Activated T-cell treated with anti-CD3 and anti-CD28 coated beads for 4 hours (primary cell): ENCODE results near the gene SERPINE1.
"Not testable (repeated sequence)": the region's sequence is repeated elsewhere in the genome, so short reads cannot be mapped to it uniquely, and the experiment has no call there.

ENCODE experiments used
- DNase-seq: peaks from one replicate; pipeline ENCODE4 v3.0.0-alpha.2; 2020

The SERPINE1 gene

DNA sequence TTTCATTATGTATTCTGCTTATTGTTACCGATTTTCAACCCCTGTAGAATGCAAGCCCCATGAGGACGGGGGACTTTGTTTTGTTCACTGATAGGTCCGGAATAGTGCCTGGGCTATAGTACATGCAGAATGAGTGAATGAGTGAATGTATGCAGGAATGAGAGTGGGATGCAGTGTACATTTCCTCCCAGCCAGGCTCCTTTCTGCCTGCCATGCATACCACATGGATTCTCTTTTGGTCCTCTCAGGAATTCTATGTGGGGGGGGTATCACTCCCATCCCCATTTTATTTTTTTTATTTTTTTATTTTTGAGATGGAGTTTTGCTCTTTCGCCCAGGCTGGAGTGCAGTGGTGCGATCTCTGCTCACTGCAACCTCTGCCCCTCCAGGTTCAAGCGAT lies 24.9 kb upstream of the SERPINE1 start:
- DNase-seq, result no peak

DNA sequence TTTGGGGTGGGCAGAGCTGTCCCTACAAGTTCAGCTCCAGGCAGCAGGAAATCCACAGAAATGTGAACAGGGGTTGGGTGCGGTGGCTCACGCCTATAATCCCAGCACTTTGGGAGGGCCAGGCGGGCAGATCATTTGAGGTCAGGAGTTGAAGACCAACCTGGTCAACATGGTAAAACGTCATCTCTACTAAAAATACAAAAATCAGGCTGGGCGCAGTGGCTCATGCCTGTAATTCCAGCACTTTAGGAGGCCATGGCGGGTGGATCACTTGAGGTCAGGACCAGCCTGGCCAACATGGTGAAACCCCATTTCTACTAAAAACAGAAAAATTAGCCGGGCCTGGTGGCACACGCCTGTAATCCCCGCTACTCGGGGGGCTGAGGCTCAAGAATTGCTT lies 23.2 kb upstream of the SERPINE1 start:
- not testable (repeated sequence) for DNase-seq

DNA sequence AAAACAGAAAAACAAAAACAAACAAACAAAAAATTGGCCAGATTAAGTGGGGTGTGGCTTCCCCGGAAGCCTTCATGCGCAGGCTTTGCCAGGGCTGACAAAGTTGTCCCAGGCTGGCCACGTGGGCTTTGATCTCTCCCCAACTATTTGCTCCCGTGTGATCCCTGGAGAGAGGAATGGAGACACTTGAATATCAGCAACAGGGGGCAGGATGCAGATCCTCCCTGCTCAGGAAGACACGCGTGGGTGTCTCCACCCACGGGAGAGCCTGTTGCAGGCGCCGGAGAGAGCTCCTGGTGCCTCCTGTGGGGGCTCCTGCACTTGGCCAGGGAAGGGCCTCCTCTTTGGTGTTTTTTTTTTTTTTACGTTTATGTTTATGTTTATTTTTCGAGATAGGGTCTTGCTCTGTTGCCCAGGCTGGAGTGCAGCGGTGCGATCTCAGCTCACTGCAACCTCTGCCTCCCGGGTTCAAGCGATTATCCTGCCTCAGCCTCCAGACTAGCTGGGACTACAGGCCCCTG lies 22.7 kb upstream of the SERPINE1 start:
- DNase-seq, result no peak

DNA sequence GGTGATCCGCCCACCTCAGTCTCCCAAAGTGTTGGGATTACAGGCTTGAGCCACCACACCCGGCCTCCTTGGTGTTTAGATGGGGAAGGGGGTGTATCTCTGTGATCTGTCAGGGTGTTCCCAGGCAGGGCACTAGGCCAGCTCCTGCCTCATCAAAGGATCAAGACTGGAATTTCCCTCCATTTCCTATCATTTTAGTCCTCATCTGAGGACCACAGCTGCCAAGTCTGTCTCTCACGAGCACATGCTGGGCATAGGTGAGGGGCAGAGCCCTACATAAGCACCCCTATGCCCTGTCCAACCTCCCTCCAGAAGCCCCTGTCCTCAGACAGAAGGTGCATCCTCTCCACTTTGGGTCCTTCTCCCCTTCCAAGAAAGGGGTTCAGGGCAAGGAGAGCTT lies 22.1 kb upstream of the SERPINE1 start:
- DNase-seq, result no peak

DNA sequence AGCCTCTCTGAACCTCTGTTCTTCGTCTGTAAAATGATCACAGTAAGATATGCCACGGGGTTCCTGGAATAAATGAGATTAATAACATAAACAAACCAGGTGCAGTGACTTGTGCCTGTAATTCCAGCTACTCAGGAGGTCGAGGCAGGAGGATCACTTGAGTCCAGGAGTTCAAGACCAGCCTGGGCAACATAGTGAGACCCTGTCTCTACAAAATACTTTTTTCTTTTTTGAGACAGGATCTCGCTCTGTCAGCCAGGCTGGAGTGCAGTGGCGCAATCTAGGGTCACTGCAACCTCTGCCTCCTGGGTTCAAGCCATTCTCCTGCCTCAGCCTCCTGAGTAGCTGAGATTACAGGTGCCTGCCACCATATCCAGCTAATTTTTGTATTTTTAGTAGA lies 21.7 kb upstream of the SERPINE1 start:
- DNase-seq, result not testable (repeated sequence)

DNA sequence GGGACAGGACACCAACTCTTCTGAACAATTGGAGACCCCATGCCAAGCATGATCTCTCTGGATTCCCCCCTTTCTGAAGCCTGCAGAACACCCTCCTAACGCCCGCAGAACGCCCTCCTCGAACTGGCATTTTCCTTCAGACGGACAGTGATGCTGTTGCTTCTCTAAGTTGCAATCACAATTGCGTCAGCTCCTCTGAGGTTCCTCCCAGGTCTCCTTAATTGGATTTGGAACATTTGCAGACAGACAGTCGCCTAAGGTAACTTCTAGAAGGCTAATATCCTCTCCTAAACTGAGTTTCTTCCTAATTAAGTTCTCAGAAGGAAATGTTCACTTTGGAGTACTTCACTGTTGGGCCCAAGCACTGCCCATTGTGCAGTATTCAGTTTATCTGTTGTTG lies 20.5 kb upstream of the SERPINE1 start:
- no peak for DNase-seq

DNA sequence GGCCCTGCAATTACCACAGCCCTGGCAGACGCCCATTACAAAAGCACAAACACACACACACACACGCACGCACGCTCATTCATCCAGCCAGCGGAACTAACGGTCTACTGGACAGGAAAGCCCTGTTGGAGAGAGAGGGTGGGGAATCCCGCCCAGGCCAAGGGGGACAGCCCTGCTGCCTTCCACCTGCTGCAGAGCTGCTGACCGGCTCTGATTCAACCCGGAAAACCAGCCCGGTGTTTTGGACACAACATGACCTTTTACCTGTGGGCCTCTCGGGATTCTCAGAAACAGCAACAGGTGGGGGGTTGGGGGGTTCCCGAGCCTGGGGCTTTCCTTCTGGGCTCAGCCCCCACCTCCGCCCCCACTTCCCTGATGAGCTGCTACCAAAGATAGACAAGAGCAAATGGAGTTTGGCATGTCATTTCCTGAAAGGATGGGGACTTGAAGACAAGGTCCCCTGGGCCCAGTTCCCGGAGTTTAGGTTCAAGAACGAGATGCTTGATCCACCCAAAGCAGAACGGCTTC lies 18.5 kb upstream of the SERPINE1 start:
- no peak for DNase-seq

DNA sequence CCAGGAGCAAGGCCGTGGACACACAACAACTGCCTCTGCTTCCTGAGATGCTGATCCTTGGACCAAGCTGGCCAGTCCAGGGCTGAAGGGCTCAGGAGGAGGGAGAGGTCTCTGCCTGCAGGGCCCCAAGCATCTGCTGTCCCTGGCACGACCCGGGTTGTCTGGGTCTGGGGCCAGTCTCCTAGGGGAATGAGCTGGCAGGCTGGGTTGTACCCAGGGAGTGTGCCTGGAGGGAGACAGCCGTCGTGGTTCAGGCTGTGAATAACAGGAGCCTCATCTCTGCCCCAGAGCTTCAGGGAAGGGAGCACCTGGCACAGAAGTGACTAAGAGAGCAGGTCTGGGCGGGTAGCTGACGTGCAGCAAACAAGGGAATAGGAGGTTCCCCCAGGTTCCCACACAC lies 17.9 kb upstream of the SERPINE1 start:
- DNase-seq, result no peak

DNA sequence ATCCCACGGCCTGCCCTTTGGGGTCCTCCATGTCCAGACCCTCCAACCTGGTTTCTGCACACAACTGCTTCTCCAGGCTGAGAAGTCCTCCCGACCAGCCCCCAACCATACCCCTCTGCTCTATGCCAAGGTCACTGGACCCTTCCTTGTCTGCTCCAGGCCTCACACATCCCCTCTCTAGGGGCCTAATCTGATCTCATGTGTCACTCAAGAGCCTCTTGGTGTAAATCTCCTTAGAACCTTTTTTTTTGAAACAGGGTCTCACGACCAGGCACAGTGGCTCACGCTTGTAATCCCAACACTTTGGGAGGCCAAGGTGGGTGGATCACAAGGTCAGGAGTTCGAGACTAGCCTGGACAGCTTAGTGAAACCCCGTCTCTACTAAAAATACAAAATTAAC lies 17.5 kb upstream of the SERPINE1 start:
- no peak for DNase-seq

DNA sequence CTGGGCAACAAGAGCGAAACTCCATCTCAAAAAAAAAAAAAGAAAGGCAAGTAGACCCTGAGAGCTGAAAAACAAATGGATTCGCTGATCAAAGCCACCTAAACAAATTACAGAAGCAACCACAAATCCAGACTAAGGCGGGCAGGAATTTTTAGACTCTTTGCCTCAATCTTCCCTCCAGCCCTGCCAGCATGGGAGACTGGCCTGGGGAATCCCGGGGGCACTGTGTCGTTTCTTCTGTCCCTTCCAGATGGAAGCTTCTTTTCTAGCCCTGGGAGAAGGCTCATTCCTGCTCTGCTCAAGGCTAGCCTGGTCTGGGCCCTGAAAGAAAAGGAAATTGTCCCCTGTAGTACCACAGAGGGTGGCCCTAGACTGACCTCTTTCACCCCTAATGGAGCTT lies 15.6 kb upstream of the SERPINE1 start:
- DNase-seq, result no peak

DNA sequence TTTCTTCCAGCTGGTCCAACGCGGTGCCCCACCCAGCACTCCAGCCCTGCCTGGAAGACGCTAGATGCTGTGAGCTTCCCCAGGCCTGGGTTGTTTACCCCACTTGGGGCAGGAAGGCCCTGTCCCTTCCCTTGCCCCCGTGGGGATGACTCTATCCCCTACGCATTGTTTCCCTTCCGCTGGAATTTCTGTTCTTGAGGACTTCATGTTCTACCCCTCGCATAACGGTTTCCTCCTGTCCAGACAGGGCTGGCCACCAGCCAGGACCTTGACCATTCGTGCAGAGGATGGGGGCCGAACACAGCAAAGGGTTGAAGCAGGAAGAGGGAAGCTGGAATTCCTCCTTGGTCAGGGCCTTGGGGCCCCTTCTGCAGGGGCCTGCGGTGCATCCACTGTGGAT lies 14.7 kb upstream of the SERPINE1 start:
- DNase-seq, result no peak

DNA sequence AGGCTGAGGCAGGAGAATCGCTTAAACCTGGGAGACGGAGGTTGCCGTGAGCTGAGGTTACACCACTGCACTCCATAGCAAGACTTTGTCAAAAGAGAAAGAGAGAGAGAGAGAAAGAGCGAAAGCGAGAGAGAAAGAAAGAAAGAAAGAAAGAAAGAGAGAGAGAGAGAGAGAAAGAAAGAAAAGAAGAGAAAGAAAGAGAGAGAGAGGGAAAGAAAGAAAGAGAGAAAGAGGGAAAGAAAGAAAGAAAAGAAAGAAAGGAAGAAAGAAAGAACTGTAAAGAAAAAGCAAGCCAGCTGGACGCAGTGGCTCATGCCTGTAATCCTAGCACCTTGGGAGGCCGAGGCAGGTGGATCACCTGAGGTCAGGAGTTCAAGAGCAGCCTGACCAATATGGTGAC lies 13.8 kb upstream of the SERPINE1 start:
- DNase-seq, result not testable (repeated sequence)

DNA sequence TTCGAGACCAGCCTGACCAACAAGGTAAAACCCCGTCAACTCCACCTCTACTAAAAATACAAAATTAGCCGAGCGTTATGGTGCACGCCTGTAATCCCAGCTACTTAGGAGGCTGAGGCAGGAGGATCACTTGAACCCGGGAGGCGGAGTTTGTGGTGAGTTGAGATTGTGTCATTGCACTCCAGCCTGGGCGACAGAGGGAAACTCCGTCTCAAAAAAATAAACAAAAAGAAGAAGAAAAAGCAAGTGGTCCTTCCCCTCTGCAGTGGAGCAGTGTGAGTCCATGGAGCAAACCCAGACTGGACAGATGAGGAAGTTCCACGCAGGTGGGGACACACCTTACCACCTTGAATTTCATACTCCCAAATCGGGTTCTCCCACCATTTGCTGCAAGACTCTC lies 13.1 kb upstream of the SERPINE1 start:
- no peak for DNase-seq

DNA sequence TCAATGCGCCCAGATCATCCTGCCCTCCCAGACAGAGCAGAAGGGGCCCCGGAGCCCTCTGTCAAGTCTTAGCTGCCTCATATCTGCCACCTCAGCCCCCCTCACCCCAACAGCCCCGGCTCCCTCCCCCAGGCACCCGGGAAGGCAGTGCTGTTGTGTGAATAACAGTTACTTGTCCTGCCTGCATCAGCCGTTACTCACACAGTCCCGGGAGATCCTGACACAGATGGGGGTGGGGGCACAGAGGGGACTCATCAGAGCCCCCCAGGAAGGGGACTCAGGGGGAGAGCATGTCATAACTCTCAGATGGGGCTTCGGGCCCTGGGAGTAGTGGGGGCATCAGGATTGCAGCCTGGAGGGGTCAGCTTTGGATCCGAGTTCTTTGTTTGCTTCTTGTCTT lies 12.4 kb upstream of the SERPINE1 start:
- no peak for DNase-seq

DNA sequence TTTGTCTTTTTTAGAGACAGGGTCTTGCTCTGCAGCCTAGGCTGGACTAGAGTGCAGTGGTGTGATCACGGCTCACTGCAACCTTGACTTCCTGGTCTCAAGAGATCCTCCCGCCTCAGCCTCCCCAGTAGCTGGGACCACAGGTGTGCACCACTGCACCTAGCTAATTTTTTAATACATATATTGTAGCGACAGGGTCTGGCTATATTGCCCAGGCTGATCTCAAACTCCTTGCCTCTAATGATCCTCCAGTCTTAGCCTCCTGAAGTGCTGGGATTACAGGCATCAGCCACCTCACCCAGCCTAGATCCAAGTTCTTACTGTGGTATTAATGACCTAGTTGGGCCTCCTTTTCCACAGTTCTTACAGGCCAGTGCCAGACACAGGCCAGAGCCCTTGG lies 11.7 kb upstream of the SERPINE1 start:
- DNase-seq, result no peak

DNA sequence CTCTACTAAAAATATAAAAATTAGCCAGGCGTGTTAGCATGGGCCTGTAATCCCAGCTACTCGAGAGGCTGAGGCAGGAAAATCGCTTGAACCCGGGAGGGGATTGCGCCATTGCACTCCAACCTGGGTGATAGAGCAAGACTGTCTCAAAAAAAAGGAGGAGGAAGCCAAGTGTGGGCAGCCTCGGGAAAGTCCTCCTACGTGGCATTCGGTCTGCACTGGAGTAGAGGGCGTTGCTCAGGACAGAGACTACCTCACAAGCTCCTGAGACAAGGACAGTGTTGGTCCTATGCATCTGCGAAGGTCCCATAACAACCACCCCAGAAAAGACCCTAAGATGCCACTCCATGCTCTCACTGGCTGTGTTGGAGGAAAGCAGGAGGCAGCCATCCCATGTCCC lies 10.0 kb upstream of the SERPINE1 start:
- DNase-seq, result no peak

DNA sequence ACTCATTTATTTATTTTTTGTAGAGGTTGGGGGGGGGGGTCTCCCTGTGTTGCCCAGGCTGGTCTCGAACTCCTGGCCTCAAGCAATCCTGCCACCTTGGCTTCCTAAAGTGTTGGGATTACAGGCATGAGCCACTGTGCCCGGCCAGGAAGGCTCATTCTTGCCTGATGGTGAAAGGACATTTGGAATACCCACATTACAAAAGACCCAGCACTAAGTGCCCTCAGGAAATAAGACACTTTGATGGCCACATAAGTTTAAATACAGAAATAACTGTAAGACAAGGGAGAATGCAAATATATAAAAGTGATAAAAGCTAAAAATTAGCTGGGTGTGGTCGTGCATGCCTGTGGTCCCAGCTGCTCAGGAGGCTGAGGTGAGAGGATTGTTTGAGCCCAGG lies 8.0 kb upstream of the SERPINE1 start:
- DNase-seq, result no peak

DNA sequence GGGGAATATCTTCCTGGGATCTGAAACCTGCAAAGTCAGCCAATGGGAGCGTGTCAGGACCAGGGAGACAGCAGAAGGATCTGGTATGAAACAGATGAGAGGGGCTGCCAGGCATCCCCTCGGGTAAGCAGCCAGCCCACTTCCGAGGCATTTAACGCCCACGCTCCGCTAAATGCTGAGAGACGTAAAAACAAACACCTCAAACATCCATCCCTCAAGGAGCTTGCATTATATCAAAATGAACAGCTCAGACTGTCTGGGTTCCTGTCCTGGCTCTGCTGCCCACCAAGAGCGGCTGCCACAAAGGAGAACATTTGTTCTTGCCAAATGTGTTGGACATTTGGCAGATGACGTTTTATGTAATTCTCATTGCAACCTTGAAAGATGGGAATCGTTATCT lies 7.0 kb upstream of the SERPINE1 start:
- no peak for DNase-seq

DNA sequence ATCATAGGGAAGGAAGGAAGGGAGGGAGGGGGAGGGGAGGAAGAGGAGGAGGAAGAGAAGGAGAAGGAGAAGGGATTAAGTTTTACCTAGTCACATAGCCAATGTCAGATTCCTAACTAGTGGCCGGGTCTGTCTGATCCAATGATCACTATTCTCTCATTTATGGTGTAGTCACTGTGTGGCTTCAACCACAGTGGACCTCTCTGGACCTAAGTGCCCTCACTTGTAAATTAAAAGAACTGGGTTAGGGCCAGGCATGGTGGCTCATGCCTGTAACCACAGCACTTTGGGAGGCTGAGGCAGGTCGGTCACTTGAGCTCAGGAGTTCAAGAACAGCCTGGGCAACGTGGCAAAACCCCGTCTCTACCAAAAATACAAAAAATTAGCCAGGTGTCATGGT lies 6.6 kb upstream of the SERPINE1 start:
- DNase-seq, result no peak

DNA sequence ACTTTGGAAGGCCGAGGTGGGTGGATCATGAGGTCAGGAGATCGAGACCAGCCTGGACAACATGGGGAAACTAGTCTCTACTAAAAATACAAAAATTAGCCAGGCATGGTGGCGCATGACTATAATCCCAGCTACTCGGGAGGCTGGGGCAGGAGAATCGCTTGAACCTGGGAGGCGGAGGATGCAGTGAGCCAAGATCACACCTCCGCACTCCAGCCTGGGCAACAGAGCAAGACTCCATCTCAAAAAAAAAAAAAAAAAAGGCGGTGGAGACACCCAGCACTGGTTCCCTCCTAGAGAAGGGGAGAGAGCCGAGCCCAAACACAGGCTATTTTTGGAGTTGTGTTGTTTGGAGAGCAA lies 5.3 kb upstream of the SERPINE1 start:
- DNase-seq, result not testable (repeated sequence)

DNA sequence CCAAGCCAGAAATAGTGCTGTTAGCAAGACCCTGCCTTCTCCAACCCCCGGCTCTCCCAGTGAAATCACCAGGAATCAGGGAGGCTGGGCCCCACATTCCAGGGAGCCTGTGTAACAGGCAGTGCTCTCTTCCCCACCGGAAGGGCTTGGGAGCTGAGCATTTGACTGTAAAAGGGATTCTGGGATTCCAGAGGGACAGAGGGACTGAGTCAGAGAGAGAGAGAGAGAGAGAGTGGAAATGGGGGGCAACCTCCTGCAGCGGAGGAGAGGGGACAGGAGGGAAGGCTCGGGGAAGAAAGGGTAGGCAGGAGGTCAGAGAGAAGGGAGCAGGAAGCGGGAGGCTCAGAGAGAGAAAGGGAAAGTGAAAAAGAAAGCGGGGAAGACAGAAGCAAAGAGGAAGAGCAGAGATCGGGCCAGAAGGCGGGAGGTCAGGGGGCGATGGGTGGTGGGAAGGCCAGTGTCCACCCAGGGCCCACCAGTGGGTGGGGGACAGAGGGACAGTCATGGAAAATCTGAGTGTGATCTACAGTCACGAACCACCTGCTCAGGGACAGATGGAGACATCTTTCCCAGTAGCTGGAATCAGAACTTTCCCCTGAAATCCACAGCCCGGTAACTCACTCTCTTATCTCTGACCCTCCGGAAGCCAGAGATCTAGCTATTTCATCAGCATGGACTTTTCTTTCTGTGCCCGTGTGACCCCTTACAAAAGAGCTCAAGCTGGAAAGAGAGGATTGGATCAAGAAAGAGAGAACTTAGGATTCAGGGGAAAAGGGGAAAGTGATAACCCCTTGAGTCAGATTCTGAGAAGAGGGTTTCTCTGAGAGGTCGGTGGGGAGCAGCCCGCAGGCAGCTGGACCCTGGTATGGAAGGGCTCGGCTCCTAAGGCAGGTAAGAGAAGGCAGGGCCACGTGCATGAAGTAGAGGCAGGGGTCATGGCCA lies 4.6 kb upstream of the SERPINE1 start:
- DNase-seq, result no peak

DNA sequence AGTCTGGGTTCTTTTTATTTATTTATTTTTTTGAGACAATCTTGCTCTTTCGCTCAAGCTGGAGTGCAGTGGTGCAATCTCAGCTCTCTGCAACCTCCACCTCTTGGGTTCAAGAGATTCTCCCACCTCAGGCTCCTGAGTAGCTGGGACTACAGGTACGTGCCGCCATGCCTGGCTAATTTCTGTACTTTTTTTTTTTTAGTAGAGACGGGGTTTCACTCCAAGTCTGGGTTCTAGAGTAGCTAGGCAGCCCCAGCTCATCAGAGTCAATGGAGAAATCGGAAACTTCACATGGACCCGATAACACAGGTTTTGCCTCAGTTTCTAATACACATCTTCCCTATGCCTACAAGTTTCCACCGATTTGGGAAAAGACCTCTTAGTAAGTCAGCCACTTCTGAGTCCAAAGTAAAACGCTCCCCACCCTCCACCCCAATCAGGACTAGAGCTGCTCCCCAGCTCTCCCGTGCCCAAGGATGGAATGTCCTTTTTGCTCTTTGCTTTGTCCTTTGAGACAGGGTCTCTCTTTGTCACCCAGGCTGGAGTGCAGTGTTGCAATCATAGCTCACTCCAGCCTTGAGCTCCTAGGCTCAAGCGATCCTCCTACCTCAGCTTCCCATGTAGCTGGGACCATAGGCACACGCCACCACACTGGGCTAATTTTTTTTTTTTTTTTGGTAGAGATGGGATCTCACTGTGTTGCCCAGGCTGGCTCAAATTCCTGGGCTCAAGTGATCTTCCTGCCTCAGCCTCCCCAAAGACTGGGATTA lies 3.8 kb upstream of the SERPINE1 start:
- DNase-seq, result no peak

DNA sequence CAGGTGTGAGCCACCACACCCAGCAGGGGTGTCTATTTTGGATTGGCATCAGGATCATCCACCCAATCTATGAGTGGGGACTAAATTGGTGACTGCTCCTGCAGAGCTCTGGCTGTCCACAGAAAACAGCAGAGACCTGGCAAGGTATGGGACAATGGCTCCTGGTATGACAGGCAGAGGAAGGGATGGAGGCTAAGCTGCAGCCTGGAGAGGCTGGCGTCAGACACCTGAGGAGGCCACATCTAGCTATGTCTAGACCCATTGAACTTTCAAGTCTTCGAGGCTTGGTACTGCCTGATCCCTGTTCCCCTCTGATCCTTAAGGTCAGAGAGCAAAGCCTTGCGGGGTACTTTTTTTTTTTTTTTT lies 3.2 kb upstream of the SERPINE1 start:
- no peak for DNase-seq
